Stimulated activated CD8-positive, alpha-beta memory T cell treated with anti-CD3 and anti-CD28 coated beads, Interleukin-15, amount 100 ng/mL, for 24 hours (primary cell): ENCODE measurements around the gene LRFN2.

ENCODE experiments used
- DNase-seq: peaks from one replicate; pipeline ENCODE4 v3.0.0-alpha.2; 2020; ENCODE audit warnings: low read depth

LRFN2 gene

DNA sequence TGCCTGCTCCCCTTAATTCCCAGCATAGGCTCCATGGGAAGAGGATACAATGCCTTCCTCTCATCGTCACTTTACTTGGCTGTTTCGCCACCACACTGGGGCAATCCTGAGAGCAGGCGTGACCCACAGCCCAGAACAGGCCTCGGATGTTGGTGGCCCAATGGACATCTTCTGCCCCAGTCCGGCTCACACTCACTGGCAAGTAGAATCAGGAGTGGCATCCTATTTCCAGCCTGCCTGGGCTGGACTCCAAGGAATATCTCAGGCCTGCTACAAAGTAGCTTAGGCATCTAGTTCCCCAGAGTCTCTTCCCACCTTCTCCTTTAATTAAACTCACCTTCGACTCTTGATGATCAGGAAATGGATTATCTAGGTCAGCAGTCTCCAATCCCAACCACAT is 110.5 kb downstream of the LRFN2 start:
- DNase-seq, result no peak

DNA sequence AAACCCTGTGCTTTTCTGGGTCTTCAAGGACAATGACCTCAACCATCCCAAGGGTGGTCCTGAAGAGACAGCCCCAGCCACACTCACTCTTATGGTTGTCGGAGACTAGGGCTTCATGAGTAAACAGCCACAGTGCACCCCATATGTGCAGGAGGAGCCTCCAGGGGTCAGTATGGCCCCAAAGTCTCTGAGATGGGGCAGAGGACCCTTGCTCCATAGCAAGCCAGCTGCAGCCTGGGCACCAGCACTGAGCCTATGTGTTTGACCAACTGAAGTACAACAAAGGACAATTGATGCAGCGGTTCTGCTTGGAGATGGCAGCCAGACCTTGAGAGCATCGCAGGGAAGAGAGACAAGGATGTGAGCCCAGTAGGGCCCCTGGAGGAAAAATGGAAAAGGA is 112.2 kb downstream of the LRFN2 start:
- DNase-seq, result no peak

DNA sequence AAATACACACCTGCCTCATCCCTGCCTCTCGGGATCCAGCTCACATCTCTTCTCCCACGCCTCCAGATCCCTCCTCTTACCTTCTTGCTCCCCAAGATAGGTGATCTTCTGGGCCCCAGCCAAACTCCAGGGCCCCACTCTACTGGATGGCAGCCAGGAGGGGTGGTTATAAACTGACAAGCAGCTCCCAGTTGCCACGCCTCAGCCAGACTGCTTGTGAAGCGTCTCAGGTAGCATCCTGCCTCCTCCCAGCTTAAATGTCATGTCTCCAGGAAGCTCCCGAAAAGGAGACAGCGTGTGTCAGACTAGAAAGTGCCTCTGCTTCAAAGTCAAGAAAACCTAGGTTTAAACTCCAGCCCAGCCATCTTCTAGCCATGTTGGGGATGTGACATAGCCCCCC is 114.1 kb downstream of the LRFN2 start:
- DNase-seq, result no peak

DNA sequence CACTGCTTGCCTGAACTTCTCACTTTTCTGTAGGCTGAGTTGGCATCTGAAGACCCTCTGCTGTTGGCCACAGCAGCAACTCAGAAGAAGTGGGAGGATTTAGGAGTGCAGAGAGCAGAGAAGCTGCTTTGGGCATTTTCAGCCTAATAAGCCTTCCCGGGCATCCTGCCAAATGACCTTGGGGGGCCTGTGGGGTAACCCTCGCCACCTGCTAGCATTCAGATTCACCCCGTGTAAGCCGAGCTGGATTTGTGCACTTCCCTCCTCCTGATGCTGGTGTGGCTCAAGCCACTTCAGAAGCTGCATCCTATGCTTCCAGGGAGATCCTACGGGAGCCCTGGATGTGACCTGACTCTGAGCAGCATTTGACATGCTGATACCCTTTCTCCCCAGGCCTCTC is 114.8 kb downstream of the LRFN2 start:
- no peak for DNase-seq

DNA sequence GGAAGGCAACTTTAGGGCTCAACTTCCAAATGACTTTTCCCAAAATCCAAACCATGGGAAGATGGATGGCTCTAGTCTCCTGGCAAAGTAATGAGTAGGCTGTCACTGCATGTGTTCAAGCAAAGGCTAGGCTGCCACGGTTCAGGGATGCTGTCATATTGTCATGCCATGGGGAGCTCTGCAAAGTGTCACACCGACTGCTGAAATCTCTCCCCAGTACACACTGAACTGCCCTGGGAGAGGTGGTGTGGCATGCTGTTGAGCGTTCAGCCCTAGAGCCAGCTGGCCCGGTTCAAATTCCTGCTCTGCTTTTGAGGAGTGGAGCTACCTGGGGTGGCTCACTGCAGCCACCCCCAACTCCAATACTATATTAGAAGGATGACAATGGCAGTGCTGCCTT is 115.9 kb downstream of the LRFN2 start:
- no peak for DNase-seq

DNA sequence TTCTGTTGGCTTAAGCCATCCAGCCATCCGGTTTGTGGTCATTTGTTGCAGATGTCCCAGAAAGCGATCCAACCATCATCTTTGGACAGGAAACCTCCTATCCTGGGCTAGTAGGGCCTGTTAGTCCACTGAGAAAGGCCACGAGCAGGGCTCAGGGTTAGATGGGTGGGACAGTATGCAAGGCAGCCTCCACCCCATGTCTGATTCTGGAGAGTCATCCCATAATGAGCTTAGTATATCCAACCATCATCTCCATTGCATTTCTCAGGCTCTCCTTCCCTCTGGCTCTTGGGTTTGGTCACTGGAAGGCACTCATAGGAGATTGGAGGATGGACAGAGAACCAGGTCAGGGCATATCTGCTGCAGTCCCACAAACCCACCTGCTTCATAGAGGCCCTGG is 117.8 kb downstream of the LRFN2 start:
- no peak for DNase-seq

DNA sequence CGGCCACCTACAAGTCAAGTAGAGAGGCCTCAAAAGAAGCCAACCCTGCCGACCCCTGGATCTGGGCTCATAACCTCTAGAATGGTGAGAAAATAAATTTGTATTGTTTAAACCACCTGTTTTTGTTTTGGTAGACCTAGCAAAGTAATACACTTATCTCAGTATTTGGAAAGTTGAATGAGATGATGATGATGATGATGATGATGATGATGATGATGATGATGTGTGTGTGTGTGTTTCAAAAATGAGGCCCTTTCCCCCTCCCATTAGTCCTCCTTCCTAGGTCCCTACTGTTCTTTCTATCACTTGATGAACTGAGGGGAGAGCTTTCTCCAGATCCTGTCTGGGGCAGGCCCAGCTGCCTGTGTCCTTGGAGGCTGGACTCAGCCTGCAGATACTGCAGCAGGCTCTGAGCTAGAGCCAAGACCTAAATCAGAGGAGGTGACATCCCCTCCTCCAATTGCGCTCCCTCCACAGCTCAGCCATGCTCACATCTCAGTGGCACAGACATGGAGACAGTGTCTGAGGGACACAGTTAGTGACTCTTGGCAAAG is 120.1 kb downstream of the LRFN2 start:
- no peak for DNase-seq

DNA sequence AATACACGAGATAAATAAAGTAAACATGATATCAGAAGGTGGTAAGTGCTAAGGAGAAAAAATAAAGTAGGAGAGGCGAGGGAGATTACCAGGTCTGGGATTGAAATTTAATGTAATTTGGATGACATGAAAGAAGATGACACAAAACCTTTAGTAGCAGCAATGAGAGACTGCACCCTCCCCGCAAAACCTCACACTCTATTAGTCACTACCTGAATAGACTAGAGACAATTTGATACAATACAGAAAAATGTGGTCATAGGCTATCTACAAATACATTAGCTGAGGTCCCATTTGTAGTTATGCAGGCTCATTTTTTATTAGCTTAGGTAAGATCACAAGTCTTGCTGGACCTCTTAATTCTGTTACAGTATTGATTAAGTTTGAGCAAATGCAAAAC is 125.5 kb downstream of the LRFN2 start:
- DNase-seq, result no peak

DNA sequence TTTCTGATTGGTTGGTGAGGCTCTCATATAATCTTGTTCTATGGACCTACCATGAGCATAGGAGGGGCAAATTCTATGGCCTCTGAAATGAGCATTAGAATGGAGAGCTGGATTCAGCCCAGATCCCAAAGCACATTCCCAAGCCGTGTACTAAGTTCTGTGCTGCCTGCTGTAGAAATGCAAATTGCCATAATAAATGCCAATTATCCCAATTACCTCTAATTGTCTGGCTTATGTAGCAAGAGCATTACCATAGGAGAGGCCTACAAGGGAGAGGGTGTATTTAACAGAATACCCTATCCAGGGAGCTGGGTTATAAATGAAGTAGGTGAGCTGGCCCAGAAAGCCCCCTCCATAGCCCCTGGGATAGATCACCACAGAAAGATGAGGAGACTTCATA is 126.8 kb downstream of the LRFN2 start:
- no peak for DNase-seq

DNA sequence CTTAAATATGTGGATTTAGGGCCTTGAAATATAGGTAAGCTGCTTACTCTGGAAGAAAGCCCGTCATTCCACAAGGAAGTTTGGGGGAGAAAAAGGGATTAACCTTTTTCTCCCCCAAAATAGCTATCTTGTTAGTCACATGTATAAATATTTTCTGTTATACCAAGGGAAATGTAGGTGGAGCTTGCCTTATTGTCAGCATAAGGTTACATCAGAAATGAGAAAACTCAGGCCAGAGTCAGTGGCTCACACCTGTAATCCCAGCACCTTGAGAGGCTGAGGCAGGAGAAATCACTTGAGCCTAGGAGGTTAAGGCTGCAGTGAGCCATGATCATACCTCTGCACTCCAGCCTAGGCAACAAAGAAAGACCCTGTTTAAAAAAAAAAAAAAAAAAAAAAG is 129.9 kb downstream of the LRFN2 start:
- no peak for DNase-seq

DNA sequence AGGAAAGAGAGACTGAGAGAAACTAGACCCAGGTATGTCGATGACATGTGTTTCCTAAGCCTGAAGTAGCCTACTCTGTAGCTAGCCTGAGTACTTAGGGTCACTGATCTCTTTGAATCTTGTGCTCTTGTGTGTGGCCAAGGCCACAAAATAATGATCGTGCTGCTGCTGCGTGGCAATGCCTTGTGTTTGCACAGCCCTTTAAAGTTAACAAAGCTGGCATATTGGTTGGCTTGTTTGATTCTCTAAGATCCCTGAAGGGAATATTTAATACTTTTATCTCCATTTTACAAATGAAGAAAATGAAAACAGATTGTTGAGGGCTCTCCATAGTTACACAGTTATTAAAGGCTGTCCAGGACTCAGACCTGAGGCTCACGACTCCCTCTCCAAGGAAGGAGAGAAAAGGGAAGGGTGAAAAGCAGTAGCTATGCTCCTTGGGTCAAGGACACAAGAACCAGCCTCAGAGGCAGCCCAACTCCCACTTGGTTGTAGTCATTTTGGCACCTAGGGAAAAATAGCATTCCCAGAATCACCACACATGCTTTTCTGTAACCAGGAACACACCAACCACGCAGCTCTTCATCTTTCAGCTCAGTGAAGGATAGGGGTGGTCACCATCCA is 130.7 kb downstream of the LRFN2 start:
- no peak for DNase-seq

DNA sequence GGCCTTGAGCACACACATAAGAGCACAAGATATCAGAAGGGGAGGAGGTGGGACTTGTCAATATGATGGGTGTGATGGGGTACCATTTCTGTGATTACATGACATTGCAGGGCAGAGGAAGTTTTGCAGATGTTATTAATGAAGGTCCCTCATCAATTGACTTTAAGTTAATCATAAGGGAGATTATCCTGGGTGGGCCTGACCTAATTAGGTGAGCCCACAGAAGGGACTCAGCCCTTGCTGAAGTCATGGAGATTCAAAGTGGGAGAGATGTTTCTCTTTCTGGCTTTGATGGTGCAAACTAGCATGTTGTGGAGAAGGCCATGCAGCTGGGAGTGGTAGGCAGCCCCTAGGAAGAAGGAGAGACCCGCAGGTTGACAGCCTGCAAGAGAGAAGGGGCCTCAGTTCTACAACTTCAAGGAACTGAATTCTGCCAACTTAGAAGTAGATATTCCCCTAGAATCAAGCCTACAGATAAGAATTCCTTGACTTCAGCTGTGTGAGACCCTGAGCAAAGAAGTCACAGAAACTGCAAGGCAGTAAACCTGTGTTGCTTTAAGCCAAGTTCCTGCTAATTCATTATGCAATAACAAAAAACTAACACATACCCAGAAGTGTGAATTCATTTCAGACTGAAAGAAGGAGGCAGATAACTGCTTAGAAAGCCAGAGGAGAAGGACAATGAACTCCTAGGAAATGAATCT is 131.3 kb downstream of the LRFN2 start:
- no peak for DNase-seq

DNA sequence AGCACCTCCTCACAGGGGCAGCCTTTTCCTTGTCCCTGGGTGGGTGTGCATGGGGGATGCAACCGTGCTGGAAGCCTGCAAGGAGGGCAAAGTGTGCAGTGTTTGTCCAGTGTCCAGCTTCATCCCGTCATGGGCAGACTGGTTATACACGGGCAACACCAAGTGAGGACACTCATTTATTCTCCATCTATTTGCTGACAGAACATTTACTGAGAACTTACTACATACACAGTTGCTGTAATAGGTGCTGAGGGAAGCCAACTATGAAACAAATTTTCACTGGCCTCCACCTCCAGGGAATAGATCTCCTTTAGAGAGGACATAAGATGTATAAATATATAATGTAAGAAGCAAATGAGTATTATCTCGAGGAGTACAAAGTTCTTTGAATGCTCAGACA is 136.7 kb downstream of the LRFN2 start:
- no peak for DNase-seq

DNA sequence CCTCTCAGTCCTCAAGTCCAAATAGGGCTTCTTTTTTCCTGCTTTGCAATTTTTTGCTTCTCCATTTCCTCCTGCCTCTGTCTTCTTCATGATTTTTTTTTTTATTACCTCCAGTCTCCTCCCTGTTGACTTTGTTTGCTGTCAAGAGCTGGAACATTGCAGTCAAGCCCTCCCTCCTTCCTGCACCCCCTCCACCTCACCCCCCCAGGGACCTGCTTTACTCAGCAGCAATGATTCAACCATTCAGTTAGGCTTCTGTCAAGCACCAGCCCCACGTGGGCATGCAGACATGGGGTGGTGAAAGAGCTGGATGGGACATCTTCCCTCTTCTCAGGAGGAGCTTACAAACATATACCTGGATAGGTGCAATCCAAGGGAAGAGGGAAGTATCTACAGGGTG is 142.4 kb downstream of the LRFN2 start:
- no peak for DNase-seq

DNA sequence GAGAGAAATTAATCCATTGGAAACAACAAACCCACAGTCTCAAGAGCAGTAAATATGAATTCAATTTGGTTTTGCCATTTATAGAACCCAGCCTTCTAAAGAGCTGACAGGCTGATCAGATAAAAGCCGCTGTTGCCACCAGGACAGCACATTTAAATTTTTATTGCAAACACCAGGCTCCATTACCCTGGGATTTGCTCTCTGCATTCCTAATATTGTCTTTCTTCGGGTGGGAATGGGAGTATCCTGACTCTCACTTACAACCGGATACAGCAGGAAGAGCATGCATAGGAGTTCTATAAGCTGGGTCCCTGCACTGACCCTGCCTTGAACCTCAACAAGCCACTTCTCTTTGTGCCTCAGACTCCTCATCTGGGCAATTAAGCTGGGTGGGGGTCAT is 142.9 kb downstream of the LRFN2 start:
- DNase-seq, result no peak

DNA sequence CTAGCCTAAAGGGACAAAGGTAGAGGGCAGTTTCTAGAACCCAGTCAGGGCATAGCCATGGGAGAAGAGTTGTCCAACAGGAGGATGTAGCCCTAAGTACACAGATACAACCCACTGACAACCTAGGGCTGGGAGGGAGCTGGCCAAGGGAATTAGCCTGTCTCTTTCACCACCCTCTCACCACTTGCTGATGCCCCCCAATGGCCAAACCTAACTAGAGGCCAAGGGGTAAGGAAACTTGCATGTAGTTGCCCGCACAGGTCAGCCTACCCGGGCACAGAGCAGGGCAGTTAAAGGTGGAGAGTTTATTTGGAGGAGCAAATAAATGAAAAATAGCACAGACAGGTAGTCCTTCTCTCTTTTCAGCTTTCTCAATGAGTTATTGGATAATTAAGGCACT is 143.3 kb downstream of the LRFN2 start:
- no peak for DNase-seq

DNA sequence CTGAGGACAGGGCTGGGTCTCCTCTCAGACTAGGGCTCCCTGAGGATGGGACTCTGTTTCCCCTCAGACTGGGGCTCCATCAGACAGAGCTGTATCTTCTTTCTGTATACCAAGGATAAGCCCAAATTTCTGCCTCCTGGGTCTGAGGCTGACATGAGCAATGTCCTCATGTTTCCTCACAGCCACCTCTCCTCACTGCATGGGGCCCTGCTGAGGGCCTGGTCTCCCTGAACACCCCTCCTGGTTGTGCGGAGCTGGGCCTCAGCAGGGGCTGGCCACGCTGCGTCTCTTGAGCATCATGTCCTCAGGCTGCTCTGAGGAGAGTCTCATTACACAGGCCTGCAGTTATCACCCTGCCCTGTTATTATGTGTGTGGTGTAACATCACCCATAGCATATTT is 144.6 kb downstream of the LRFN2 start:
- no peak for DNase-seq

DNA sequence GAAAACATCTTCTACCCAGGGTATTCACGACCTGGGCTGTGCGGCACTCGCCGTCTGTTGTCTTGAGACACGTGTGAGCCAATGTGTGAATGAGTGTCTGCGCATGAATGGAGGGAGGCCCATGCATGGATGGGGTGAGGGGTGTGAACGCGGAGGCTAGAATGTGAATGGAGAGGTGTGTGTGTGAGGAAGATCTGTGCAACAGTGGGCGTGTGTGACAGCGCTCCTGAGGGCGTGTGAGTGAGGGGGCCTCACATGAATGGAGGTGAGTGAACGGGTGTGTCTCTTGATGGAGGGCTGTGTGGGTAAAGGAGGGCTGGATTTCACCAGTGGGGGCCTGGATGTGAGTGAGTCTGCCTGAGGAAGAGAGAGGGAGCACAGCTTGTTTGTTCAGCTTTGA is 146.0 kb downstream of the LRFN2 start:
- no peak for DNase-seq

DNA sequence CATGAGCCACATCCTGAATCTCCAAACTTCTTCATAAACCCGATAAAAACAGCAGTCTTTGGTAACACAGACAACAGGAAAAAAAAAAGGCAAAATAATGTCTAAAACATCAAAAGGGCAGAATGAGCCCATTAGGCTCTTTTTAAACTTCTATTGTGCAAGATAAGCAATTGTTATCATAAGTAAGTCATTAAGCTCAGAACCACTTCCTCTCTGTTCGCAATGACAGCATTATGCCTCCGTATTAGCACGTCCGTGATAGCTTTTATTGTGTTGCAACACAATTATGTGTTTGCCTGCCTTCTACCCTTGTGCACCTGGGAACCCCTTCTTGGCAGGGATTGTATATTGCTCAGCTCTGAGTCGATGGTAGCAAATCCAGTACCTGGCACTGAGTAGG is 147.1 kb downstream of the LRFN2 start:
- no peak for DNase-seq

DNA sequence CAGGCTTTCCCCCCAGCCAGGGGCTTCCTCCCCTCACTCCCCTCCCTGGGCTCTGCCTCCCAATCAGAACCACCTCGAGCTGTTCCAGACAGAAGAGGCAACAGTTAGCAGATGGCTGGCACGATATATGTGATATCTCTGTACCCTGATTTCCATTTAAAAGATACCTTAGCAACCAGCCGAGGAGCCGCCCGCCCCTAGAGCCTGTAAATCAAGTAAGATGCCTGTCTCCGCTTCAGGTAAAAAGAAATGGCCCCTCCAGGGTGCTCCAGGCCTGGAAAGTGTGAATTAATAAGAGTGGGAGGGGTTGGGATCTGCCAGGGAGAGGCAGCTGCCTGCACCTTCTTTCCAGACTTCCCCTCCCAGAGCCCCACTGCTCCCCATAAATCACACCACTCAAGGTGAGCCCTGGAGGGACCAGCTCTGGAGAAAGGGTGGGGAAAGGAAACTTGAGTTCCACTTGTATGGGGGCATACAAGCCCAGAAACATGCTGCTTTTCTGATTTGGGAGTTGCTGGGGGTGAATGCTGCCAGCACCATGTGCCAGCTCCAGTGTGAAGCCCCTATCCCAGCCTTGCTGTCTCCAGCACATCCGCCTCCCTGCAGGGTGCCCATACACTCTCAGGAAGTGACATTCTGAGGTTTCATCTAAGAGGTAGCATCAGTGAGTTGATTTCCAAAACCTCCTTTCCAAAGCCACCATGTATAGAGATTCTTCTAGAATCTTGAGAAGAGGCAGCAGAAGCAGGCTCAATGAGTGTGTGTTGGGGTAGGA is 148.0 kb downstream of the LRFN2 start:
- DNase-seq, result no peak

DNA sequence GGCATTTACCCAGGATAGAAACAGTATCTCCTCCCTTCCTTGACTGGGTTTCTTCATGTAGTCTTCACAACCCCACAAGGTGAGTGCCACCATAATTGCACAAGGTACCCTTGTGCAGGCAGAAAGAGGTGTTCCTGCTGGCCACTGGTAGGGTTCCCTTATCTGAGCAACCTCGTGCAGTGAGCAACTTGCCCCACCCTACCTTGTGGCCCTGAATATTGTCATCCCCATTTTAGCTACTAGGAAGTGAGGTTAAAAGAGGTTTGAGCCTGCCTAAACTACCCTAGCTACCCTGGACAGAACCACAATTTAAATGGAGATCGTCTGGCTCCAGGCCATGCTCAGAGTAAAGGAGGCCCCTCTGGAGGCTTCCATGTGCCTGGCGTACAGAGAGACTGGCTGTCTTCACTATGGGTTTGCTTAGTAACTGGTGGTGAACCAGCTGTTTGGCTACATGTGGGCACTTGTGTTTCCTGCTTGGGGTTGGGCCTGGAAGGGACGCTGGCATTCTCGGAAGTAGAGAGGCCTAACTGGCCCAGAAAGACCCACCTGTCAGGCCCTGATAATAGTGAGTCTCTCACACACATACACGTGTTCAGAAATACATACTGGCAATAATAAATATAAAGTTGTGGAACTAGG is 148.8 kb downstream of the LRFN2 start:
- DNase-seq, result no peak

DNA sequence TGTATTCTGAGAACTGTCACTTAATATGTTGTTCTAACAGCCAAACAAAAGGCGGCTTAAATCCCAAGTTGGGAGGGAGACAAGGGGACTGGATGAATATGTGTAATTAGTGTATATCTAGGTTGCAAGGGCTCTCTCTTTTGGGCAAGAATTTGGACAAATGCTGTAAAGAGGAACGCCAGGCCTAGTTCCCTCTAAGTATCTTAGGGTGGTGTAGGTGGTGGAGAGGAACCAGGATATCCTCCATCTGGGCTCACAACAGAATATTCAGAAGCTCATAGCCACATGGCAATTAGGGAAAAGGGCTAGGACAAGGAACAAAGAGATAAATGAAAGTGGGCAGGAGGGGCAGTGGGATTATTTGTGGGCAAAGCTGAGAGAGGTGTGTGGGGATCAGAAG is 149.5 kb downstream of the LRFN2 start:
- DNase-seq, result no peak
